HepG2 (cell line): ENCODE data around the gene BMX.

Source experiments
- CTCF ChIP-seq: sonication (generic); formaldehyde crosslinking; IDR thresholded peaks from 2 replicates; pipeline ENCODE4 v1.5.0; 2020; ENCODE audit warnings: mild to moderate bottlenecking, missing genetic modification reagents, moderate library complexity
- SNAI1 ChIP-seq: sonication (generic); formaldehyde crosslinking; IDR thresholded peaks from 2 replicates; pipeline ENCODE4 v1.5.0; 2020; ENCODE audit warnings: mild to moderate bottlenecking, missing genetic modification reagents, borderline replicate concordance
- TAF1 ChIP-seq: sonication (generic); formaldehyde crosslinking; IDR thresholded peaks from 2 replicates; pipeline ENCODE4 v1.4.0; 2020; ENCODE audit warnings: missing genetic modification reagents
- TOE1 ChIP-seq: sonication (generic); formaldehyde crosslinking; IDR thresholded peaks from 2 replicates; pipeline ENCODE4 v1.4.0; 2020; ENCODE audit warnings: mild to moderate bottlenecking, missing genetic modification reagents
- ZKSCAN5 ChIP-seq: sonication (generic); formaldehyde crosslinking; IDR thresholded peaks from 2 replicates; pipeline ENCODE4 v1.5.1; 2020; ENCODE audit warnings: mild to moderate bottlenecking, missing genetic modification reagents
- ZNF275 ChIP-seq: sonication (generic); formaldehyde crosslinking; IDR thresholded peaks from 2 replicates; pipeline ENCODE4 v1.8.0; 2022; ENCODE audit warnings: missing genetic modification reagents, mild to moderate bottlenecking, inconsistent platforms, borderline replicate concordance

- TF ChIP-seq TAF1 (CRISPR knock-in tag) (no peak), CTCF (CRISPR knock-in tag) (no peak), TOE1 (CRISPR knock-in tag) (no peak), ZKSCAN5 (CRISPR knock-in tag) (no peak), SNAI1 (no peak), ZNF275 (no peak)
These were observed 899 bp downstream of the BMX start for GRCh38 chrX:15501506-15501905.
